Measurements from ENCODE around the gene LRP1B.

- TF ChIP-seq CTCF (IDR thresholded peaks at IDR 0.05) = no peak
- TF ChIP-seq POLR2A (IDR thresholded peaks at IDR 0.05; ENCODE audit: low read depth) = no peak
- no peak for TF ChIP-seq POLR2AphosphoS5 (IDR thresholded peaks at IDR 0.05)
Measured at GRCh38 chr2:140248623-140249022, 1882.2 kb downstream of the LRP1B start.

All from esophagus muscularis mucosa (tissue), 3 donors.